Ramos (cell line): ENCODE measurements around the gene MS4A4E.
"Not testable (repeated sequence)": the region's sequence is repeated elsewhere in the genome, so short reads cannot be mapped to it uniquely, and the experiment has no call there.

ENCODE experiments used
- in situ Hi-C: fragments of 300-500 bp; cut with MboI; formaldehyde crosslinking; loops from one replicate; pipeline ENCODE4 v1.14.3; 2022; ENCODE audit warnings: low sequenced_read_pairs; ENCODE audit not compliant: unreplicated experiment

Gene MS4A4E

GRCh38 chr11:60182541-60183330 lies 60.2 kb downstream of the MS4A4E start, which contains the start of gene MS4A6A:
TSS of gene MS4A6A (minus strand) at chr11:60183083. CDS start at chr11:60181727, 1,356 bp downstream.
- in situ Hi-C loops: no loop called here

GRCh38 chr11:60175860-60176275 lies 67.1 kb downstream of the MS4A4E start:
- in situ Hi-C loops: no loop called here

GRCh38 chr11:60172011-60172410 lies 70.9 kb downstream of the MS4A4E start:
- in situ Hi-C loops: no loop called here

- in situ Hi-C loops: no loop called here
Observed at GRCh38 chr11:60170566-60170965, 72.4 kb downstream of the MS4A4E start.

GRCh38 chr11:60169264-60169915 lies 73.5 kb downstream of the MS4A4E start:
- in situ Hi-C loops: no loop called here

- in situ Hi-C loops: no loop called here
Observed at GRCh38 chr11:60168306-60168705, 74.6 kb downstream of the MS4A4E start.

GRCh38 chr11:60165951-60166350 lies 77.0 kb downstream of the MS4A4E start:
- in situ Hi-C loops: no loop called here

GRCh38 chr11:60165538-60165937 lies 77.4 kb downstream of the MS4A4E start:
- in situ Hi-C loops: no loop called here

GRCh38 chr11:60164550-60165075 lies 78.3 kb downstream of the MS4A4E start:
- in situ Hi-C loops: no loop called here

GRCh38 chr11:60161766-60162165 lies 81.2 kb downstream of the MS4A4E start:
- in situ Hi-C loops: no loop called here

- in situ Hi-C loops: no loop called here
Observed at GRCh38 chr11:60161107-60161506, 81.8 kb downstream of the MS4A4E start.

- in situ Hi-C loops: no loop called here
Observed at GRCh38 chr11:60159868-60160267, 83.1 kb downstream of the MS4A4E start.

- in situ Hi-C loops: no loop called here
Observed at GRCh38 chr11:60159284-60159683, 83.7 kb downstream of the MS4A4E start.

- in situ Hi-C loops: no loop called here
Observed at GRCh38 chr11:60158636-60159035, 84.3 kb downstream of the MS4A4E start.

GRCh38 chr11:60155931-60156330 lies 87.0 kb downstream of the MS4A4E start:
- in situ Hi-C loops: no loop called here

- in situ Hi-C loops: not testable (repeated sequence)
Observed at GRCh38 chr11:60152727-60153126, 90.2 kb downstream of the MS4A4E start.

GRCh38 chr11:60150279-60150678 lies 92.7 kb downstream of the MS4A4E start:
- in situ Hi-C loops: no loop called here
